B cell (primary cell): Measurements from ENCODE around the gene CCL26. TPM values are rescaled to one million over a fixed set of nuclear protein-coding genes. Genes with fewer than 3 reads are reported as not detected.

Experiments used
- ATAC-seq: fragments of 200-7000 bp; cut with Tn5 transposase; one replicate; pipeline ENCODE4 v1.10.0; 2021; ENCODE audit warnings: low read depth, mild to moderate bottlenecking, moderate number of reproducible peaks, moderate library complexity
- CTCF ChIA-PET: fragments of 350-600 bp; sonication (Branson Sonifier 250); formaldehyde crosslinking; loops from one replicate; lab custom pipeline; 2021; ENCODE audit warnings: antibody characterized with exemption, inconsistent platforms; lab: Charles Lee
- POLR2A ChIA-PET: fragments of 350-600 bp; sonication (Branson Sonifier 250); formaldehyde crosslinking; loops from one replicate; lab custom pipeline; 2021; ENCODE audit warnings: antibody characterized with exemption; lab: Charles Lee
- DNase-seq: peaks from one replicate; pipeline ENCODE4 v3.0.0; 2013
- H2AFZ ChIP-seq: 2 replicates; pipeline ENCODE4 v1.6.1; 2012; ENCODE audit warnings: mild to moderate bottlenecking, low read depth, low read length; ENCODE audit not compliant: insufficient read depth, poor library complexity, severe bottlenecking
- H3K27ac ChIP-seq, 2 donors: 1 replicate in 1 of 2; 2 replicates in 1 of 2; pipeline ENCODE4 v1.5.1; 2012 to 2013; ENCODE audit warnings: low read length in 2 of 2, mild to moderate bottlenecking in 2 of 2, moderate library complexity in 1 of 2
- H3K27me3 ChIP-seq, 4 experiments: fragments of 200-600 bp in 1 of 4; sonication (generic) in 1 of 4; replicated peaks in 1 of 4; 1 replicate in 2 of 4; 2 replicates in 2 of 4; pipeline versions ENCODE4 v1.6.1 to v1.7.0; 2013 to 2016; ENCODE audit warnings: low read length in 3 of 4, mild to moderate bottlenecking in 2 of 4, mixed read lengths in 1 of 4, moderate library complexity in 1 of 4; ENCODE audit not compliant: insufficient read depth in 4 of 4, control insufficient read depth in 3 of 4; ENCODE audit errors: control extremely low read depth in 1 of 4
- H3K36me3 ChIP-seq, 2 experiments: replicated peaks in 1 of 2; 1 replicate in 1 of 2; 2 replicates in 1 of 2; pipeline versions ENCODE4 v1.6.1 to v1.7.1; 2013; ENCODE audit warnings: low read length in 1 of 2; ENCODE audit not compliant: insufficient read depth in 2 of 2, control insufficient read depth in 1 of 2; ENCODE audit errors: control extremely low read depth in 1 of 2, extremely low read depth in 1 of 2
- H3K4me1 ChIP-seq, 2 donors: fragments of 200-600 bp in 1 of 2; sonication (generic) in 1 of 2; 1 replicate in 1 of 2; 2 replicates in 1 of 2; pipeline versions ENCODE4 v1.5.1 to v1.6.1; 2013 to 2017; ENCODE audit warnings: low read length in 2 of 2; ENCODE audit not compliant: control insufficient read depth in 2 of 2, insufficient read depth in 2 of 2
- H3K4me2 ChIP-seq: replicated peaks from 2 replicates; pipeline ENCODE3; 2012; ENCODE audit warnings: mild to moderate bottlenecking, low read depth, low read length; ENCODE audit not compliant: poor library complexity, severe bottlenecking
- H3K4me3 ChIP-seq, 5 experiments: fragments of 200-600 bp in 1 of 5; sonication (generic) in 1 of 5; 1 replicate in 3 of 5; 2 replicates in 2 of 5; pipeline versions ENCODE4 v1.5.1 to v1.7.0; 2011 to 2016; ENCODE audit warnings: low read length in 4 of 5, mild to moderate bottlenecking in 4 of 5, low read depth in 2 of 5, control low read depth in 1 of 5, moderate library complexity in 1 of 5; ENCODE audit not compliant: insufficient read depth in 1 of 5; ENCODE audit errors: control extremely low read depth in 1 of 5, extremely low read depth in 1 of 5
- H3K79me2 ChIP-seq: fragments of 200-600 bp; sonication (generic); one replicate; pipeline ENCODE4 v1.6.0; 2016; ENCODE audit warnings: low read length; ENCODE audit not compliant: control insufficient read depth, insufficient read depth
- H3K9ac ChIP-seq: fragments of 200-600 bp; sonication (generic); 2 replicates; pipeline ENCODE4 v1.6.1; 2017; ENCODE audit warnings: mild to moderate bottlenecking, low read length, moderate library complexity
- H3K9me3 ChIP-seq, 3 donors: one replicate each; pipeline versions ENCODE4 v1.6.1 to v1.7.1; 2013; ENCODE audit warnings: low read length in 2 of 3; ENCODE audit not compliant: control insufficient read depth in 2 of 3, insufficient read depth in 1 of 3; ENCODE audit errors: control extremely low read depth in 1 of 3
- H4K20me1 ChIP-seq: 2 replicates; pipeline ENCODE4 v1.6.0; 2012; ENCODE audit warnings: mild to moderate bottlenecking, low read length; ENCODE audit not compliant: insufficient read depth, control insufficient read depth, poor library complexity, severe bottlenecking
- H3K27ac Mint-ChIP-seq: one replicate; pipeline ENCODE4 v1.8.0; 2021; ENCODE audit warnings: mixed read lengths
- H3K27me3 Mint-ChIP-seq: one replicate; pipeline ENCODE4 v1.8.0; 2021; ENCODE audit warnings: mixed read lengths
- H3K4me1 Mint-ChIP-seq: one replicate; pipeline ENCODE4 v1.8.0; 2021; ENCODE audit warnings: mixed read lengths
- H3K4me3 Mint-ChIP-seq: one replicate; pipeline ENCODE4 v1.8.0; 2021; ENCODE audit warnings: mixed read lengths
- H3K9me3 Mint-ChIP-seq: one replicate; pipeline ENCODE4 v1.8.0; 2022; ENCODE audit warnings: mixed read lengths; ENCODE audit not compliant: insufficient read depth
- EZH2 ChIP-seq: IDR thresholded peaks from 2 replicates; pipeline ENCODE4 v1.6.1; 2012; ENCODE audit warnings: borderline replicate concordance, low read depth, mild to moderate bottlenecking, moderate library complexity, low read length; ENCODE audit not compliant: insufficient read depth, poor library complexity, severe bottlenecking
- WGBS: methylation state at CpG from one replicate; pipeline ENCODE4 v1.1.5; 2013; ENCODE audit warnings: missing lambda C conversion rate; ENCODE audit not compliant: insufficient coverage; 5-methylcytosine and 5-hydroxymethylcytosine counted together
- intact Hi-C: fragments of 100-400 bp; cut with micrococcal nuclease; formaldehyde crosslinking; loops from one replicate; pipeline ENCODE4 v1.10.0; 2022
- polyA minus RNA-seq: library from RNA; depleted of rRNA, polyadenylated mRNA; stranded (reverse); fragments of >200 nt; gene quantifications from 2 replicates; pipeline ENCODE4 v1.2.3, GENCODE V29; 2012
- polyA plus RNA-seq: library from polyadenylated mRNA; depleted of rRNA; stranded (reverse); fragments of >200 nt; gene quantifications from 2 replicates; pipeline ENCODE4 v1.2.3, GENCODE V29; 2012
- total RNA-seq, 2 donors: library from RNA; stranded (reverse); fragments of 120-200 nt in 1 of 2; gene quantifications; 1 replicate in 1 of 2; 2 replicates in 1 of 2; pipeline versions ENCODE4 v1.2.3 to v1.2.4, GENCODE V29; 2013 to 2022
- TF ChIP-seq, protein P1 (sequence below): fragments of 200-600 bp; IDR thresholded peaks from one replicate; pipeline ENCODE4 v1.8.0; 2022; ENCODE audit warnings: antibody characterized with exemption, mild to moderate bottlenecking

Gene CCL26, protein sequence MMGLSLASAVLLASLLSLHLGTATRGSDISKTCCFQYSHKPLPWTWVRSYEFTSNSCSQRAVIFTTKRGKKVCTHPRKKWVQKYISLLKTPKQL
- total RNA-seq (not detected in 2 replicates), polyA plus RNA-seq (not detected in 2 replicates), polyA minus RNA-seq (not detected in 2 replicates)
- total RNA-seq (2013), result not detected

DNA sequence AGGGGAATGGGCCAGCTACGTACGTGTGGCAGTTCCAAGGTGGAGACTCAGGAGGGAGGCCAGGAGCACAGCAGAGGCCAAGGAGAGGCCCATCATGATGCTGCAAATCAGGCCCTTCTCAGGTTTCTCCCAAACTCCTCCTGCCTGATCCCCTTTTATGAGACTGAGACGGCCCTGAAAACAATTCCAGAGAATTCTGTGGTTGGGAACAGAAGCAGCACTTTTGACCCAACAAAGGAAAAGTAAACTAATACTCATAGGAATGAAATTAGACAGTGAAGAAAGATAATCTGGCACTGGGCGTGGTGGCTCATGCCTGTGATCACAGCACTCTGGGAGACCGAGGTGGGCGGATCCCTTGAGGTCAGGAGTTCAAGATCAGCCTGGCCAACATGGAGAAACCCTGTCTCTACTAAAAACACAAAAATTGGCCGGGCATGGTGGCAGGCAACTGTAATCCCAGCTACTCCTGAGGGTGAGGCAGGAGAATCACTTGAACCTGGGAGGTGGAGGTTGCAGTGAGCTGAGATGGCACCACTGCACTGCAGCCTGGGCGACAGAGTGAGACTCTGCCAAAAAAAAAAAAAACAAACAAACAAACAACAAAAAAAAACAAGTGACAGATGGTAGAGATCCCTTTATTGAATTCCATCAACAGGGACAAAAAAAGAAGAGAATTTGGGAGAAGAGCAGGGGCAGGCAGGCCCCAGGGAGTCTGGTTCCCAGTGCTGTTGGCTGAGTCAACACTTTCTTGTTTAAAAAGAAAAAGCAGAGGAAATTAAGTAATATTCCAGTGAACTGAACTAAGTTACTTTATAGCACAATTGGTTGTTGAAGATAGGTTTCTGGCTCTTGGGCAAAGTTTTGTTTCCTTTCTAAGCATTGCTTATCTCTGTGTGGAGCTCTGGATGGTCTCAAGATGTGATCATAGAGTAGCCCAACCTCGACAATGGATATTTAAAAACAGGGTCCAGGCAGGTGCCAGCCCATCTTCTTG, at the start of gene CCL26:
CCL26 (minus strand) TSS at position 131 of the 997 bp plus-strand sequence; CDS start at position 96, 35 bp downstream.
- TF ChIP-seq EZH2, result no peak
- TF ChIP-seq, protein P1, sequence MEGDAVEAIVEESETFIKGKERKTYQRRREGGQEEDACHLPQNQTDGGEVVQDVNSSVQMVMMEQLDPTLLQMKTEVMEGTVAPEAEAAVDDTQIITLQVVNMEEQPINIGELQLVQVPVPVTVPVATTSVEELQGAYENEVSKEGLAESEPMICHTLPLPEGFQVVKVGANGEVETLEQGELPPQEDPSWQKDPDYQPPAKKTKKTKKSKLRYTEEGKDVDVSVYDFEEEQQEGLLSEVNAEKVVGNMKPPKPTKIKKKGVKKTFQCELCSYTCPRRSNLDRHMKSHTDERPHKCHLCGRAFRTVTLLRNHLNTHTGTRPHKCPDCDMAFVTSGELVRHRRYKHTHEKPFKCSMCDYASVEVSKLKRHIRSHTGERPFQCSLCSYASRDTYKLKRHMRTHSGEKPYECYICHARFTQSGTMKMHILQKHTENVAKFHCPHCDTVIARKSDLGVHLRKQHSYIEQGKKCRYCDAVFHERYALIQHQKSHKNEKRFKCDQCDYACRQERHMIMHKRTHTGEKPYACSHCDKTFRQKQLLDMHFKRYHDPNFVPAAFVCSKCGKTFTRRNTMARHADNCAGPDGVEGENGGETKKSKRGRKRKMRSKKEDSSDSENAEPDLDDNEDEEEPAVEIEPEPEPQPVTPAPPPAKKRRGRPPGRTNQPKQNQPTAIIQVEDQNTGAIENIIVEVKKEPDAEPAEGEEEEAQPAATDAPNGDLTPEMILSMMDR, result no peak
- POLR2A ChIA-PET, result no interaction called here
- intact Hi-C loops, result no loop called here

DNA sequence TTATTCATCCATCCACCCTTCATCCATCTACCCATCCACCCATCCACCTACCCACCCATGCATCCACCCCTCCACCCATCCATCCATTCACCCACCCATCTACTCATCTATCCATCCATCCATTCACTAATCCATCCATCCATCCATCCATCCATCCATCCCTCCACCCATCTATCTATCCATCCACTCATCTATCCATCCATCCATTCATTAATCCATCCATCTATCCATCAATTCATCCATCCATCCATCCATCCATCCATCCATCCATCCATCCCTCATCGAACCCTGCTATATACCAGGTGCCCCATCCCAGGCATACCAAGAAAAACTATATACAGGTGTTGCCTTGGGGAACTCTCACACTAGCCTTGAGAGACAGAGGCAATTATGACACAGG, 48.7 kb upstream of the CCL26 start:
- Mint-ChIP-seq H3K27ac (no peak overlapping the region), H3K4me3 (no peak overlapping the region), H3K27me3 (peaks cover 21% of the 10 kb centered on the region), H3K4me1 (no peaks in the 10 kb centered on the region), H3K9me3 (no peaks in the 10 kb centered on the region)
- no CpG with 5 or more reads among the region's 1 CpG for WGBS
- intact Hi-C loops, result no loop called here
- H3K4me2 ChIP-seq, result no peak overlapping the region
- TF ChIP-seq, protein P1, result no peak
- TF ChIP-seq EZH2, result no peak
- H3K4me3 ChIP-seq, result no peak overlapping the region
- no peak overlapping the region for H3K9ac ChIP-seq
- no peaks in the 10 kb centered on the region for H3K79me2 ChIP-seq
- no peak for DNase-seq
- H3K27me3 ChIP-seq, result peaks cover 0 to 3% (median 0%) of the 10 kb centered on the region in 4 experiments
- ATAC-seq, result no peak
- no peaks in the 10 kb centered on the region for H4K20me1 ChIP-seq
- ChIA-PET CTCF (no interaction called here), POLR2A (no interaction called here)
- no peaks in the 10 kb centered on the region for H3K9me3 ChIP-seq
- no peak overlapping the region for H3K27ac ChIP-seq
- no peak overlapping the region for H2AFZ ChIP-seq
- H3K36me3 ChIP-seq, result no peaks in the 10 kb centered on the region
- no peaks in the 10 kb centered on the region for H3K4me1 ChIP-seq

More for the DNA sequence above, at the start of gene CCL26:
- Mint-ChIP-seq H3K27me3 (no peaks in the 10 kb centered on the region), H3K27ac (no peak within 1 kb of the TSS), H3K9me3 (no peaks in the 10 kb centered on the region), H3K4me1 (peaks cover 5% of the 10 kb centered on the region), H3K4me3 (no peak within 1 kb of the TSS)
- no peaks in the 10 kb centered on the region for H3K27me3 ChIP-seq
- H4K20me1 ChIP-seq, result no peaks in the 10 kb centered on the region
- ATAC-seq, result no peak
- peaks cover 0 to 6% (median 0%) of the 10 kb centered on the region in 3 donors for H3K9me3 ChIP-seq
- H3K4me3 ChIP-seq, result no peak within 1 kb of the TSS
- CTCF ChIA-PET, result no interaction called here
- H3K79me2 ChIP-seq, result no peaks in the 10 kb centered on the region
- H3K4me1 ChIP-seq, result no peaks in the 10 kb centered on the region
- no peaks in the 10 kb centered on the region for H3K36me3 ChIP-seq
- H3K4me2 ChIP-seq, result no peak within 1 kb of the TSS
- no peak for DNase-seq
- H3K9ac ChIP-seq, result no peak within 1 kb of the TSS
- WGBS, result 82% methylated on average over 6 of the region's 9 CpGs
- no peak within 1 kb of the TSS for H2AFZ ChIP-seq
- no peak within 1 kb of the TSS for H3K27ac ChIP-seq
